HG02943 (cell line): ENCODE data around the gene PARD3B.

Experiments used
- ATAC-seq: cut with Tn5 transposase; IDR thresholded peaks from one replicate; pipeline ENCODE4 v1.9.1; 2021; ENCODE audit warnings: mild to moderate bottlenecking, low read depth, moderate library complexity; ENCODE audit not compliant: unreplicated experiment

The PARD3B gene

GRCh38 chr2:204876311-204876710 lies 331.0 kb downstream of the PARD3B start:
- ATAC-seq: no peak

- no peak for ATAC-seq
These were observed 332.4 kb downstream of the PARD3B start for GRCh38 chr2:204877691-204878090.

GRCh38 chr2:204880928-204881327 lies 335.7 kb downstream of the PARD3B start:
- no peak for ATAC-seq

GRCh38 chr2:204881655-204882054 lies 336.4 kb downstream of the PARD3B start:
- no peak for ATAC-seq

- ATAC-seq: no peak
These were observed 340.5 kb downstream of the PARD3B start for GRCh38 chr2:204885747-204886146.

- no peak for ATAC-seq
These were observed 341.4 kb downstream of the PARD3B start for GRCh38 chr2:204886713-204887112.

GRCh38 chr2:204888222-204888621 lies 342.9 kb downstream of the PARD3B start:
- ATAC-seq: no peak

GRCh38 chr2:204890680-204891079 lies 345.4 kb downstream of the PARD3B start:
- ATAC-seq: no peak

- ATAC-seq: no peak
These were observed 346.5 kb downstream of the PARD3B start for GRCh38 chr2:204891739-204892138.

- ATAC-seq: no peak
These were observed 347.4 kb downstream of the PARD3B start for GRCh38 chr2:204892506-204893255.

GRCh38 chr2:204896146-204896545 lies 350.9 kb downstream of the PARD3B start:
- ATAC-seq: no peak

GRCh38 chr2:204897561-204897960 lies 352.3 kb downstream of the PARD3B start:
- no peak for ATAC-seq

GRCh38 chr2:204898928-204899640 lies 353.8 kb downstream of the PARD3B start:
- ATAC-seq: no peak

GRCh38 chr2:204899983-204900382 lies 354.7 kb downstream of the PARD3B start:
- no peak for ATAC-seq

GRCh38 chr2:204900487-204900886 lies 355.2 kb downstream of the PARD3B start:
- no peak for ATAC-seq

GRCh38 chr2:204900910-204901309 lies 355.6 kb downstream of the PARD3B start:
- no peak for ATAC-seq

- ATAC-seq: no peak
These were observed 356.3 kb downstream of the PARD3B start for GRCh38 chr2:204901591-204901990.

GRCh38 chr2:204909791-204910190 lies 364.5 kb downstream of the PARD3B start:
- ATAC-seq: no peak

GRCh38 chr2:204913312-204913711 lies 368.0 kb downstream of the PARD3B start:
- ATAC-seq: no peak

GRCh38 chr2:204913854-204914464 lies 368.7 kb downstream of the PARD3B start:
- ATAC-seq: no peak

- ATAC-seq: no peak
These were observed 369.4 kb downstream of the PARD3B start for GRCh38 chr2:204914708-204915107.
